ENCODE data around the gene ZNF584. TPM values are rescaled to one million over a fixed set of nuclear protein-coding genes. Genes with fewer than 3 reads are reported as not detected.
A peak's percentile ranks its signal among the peaks of the same experiment; 100 is the strongest.

Gene ZNF584
- polyA plus RNA-seq, 1 donor from 2014 or later, result 29.6 TPM

GRCh38 chr19:58388175-58388526, 20.3 kb upstream of the ZNF584 start:
- Histone ChIP-seq H3K36me3 (ENCODE audit: insufficient read depth, low read length) (no peaks in the 10 kb centered on the region), H3K79me2 (replicated peaks; ENCODE audit: insufficient read depth, low read length) (peaks cover 20% of the 10 kb centered on the region), H2AFZ (ENCODE audit: low read depth, low read length) (no peak overlapping the region), H3K9me2 (ENCODE audit: insufficient read depth, low read length) (no peaks in the 10 kb centered on the region), H3K9ac (ENCODE audit: low read length) (peak overlapping the region; percentile 92), H3K9me3 (ENCODE audit: low read length) (no peaks in the 10 kb centered on the region), H3F3A (ENCODE audit: insufficient read depth, low read length, poor library complexity, severe bottlenecking) (peaks cover 4% of the 10 kb centered on the region), H3K4me3 (ENCODE audit: low read length) (peak overlapping the region; percentile 77), H3K4me2 (ENCODE audit: low read length) (peak overlapping the region; percentile 89), H4K20me1 (ENCODE audit: insufficient read depth) (no peaks in the 10 kb centered on the region), H3K27me3 (ENCODE audit: insufficient read depth, low read depth, low read length) (no peaks in the 10 kb centered on the region), H3K27ac (ENCODE audit: low read length) (peak overlapping the region; percentile 95)
- TF ChIP-seq MXI1 (conservative IDR thresholded peaks at IDR 0.05; ENCODE audit: poor library complexity, severe bottlenecking) (no peak), RAD21 (conservative IDR thresholded peaks at IDR 0.05) (no peak), POLR2AphosphoS5 (IDR thresholded peaks at IDR 0.05) (no peak), TAF1 (IDR thresholded peaks at IDR 0.05; ENCODE audit: low read depth) (no peak), SMC3 (conservative IDR thresholded peaks at IDR 0.05; ENCODE audit: poor library complexity) (no peak), EZH2 (IDR thresholded peaks at IDR 0.05; ENCODE audit: borderline replicate concordance, insufficient read depth, low read length, poor library complexity, severe bottlenecking) (no peak), EP300 (conservative IDR thresholded peaks at IDR 0.05; ENCODE audit: poor library complexity, severe bottlenecking) (no peak)
- TF ChIP-seq, protein P1, sequence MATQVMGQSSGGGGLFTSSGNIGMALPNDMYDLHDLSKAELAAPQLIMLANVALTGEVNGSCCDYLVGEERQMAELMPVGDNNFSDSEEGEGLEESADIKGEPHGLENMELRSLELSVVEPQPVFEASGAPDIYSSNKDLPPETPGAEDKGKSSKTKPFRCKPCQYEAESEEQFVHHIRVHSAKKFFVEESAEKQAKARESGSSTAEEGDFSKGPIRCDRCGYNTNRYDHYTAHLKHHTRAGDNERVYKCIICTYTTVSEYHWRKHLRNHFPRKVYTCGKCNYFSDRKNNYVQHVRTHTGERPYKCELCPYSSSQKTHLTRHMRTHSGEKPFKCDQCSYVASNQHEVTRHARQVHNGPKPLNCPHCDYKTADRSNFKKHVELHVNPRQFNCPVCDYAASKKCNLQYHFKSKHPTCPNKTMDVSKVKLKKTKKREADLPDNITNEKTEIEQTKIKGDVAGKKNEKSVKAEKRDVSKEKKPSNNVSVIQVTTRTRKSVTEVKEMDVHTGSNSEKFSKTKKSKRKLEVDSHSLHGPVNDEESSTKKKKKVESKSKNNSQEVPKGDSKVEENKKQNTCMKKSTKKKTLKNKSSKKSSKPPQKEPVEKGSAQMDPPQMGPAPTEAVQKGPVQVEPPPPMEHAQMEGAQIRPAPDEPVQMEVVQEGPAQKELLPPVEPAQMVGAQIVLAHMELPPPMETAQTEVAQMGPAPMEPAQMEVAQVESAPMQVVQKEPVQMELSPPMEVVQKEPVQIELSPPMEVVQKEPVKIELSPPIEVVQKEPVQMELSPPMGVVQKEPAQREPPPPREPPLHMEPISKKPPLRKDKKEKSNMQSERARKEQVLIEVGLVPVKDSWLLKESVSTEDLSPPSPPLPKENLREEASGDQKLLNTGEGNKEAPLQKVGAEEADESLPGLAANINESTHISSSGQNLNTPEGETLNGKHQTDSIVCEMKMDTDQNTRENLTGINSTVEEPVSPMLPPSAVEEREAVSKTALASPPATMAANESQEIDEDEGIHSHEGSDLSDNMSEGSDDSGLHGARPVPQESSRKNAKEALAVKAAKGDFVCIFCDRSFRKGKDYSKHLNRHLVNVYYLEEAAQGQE (IDR thresholded peaks at IDR 0.05; ENCODE audit: borderline replicate concordance), result no peak
- TF ChIP-seq, protein P2, sequence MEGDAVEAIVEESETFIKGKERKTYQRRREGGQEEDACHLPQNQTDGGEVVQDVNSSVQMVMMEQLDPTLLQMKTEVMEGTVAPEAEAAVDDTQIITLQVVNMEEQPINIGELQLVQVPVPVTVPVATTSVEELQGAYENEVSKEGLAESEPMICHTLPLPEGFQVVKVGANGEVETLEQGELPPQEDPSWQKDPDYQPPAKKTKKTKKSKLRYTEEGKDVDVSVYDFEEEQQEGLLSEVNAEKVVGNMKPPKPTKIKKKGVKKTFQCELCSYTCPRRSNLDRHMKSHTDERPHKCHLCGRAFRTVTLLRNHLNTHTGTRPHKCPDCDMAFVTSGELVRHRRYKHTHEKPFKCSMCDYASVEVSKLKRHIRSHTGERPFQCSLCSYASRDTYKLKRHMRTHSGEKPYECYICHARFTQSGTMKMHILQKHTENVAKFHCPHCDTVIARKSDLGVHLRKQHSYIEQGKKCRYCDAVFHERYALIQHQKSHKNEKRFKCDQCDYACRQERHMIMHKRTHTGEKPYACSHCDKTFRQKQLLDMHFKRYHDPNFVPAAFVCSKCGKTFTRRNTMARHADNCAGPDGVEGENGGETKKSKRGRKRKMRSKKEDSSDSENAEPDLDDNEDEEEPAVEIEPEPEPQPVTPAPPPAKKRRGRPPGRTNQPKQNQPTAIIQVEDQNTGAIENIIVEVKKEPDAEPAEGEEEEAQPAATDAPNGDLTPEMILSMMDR (IDR thresholded peaks at IDR 0.05; ENCODE audit: poor library complexity, severe bottlenecking), result no peak

DNA sequence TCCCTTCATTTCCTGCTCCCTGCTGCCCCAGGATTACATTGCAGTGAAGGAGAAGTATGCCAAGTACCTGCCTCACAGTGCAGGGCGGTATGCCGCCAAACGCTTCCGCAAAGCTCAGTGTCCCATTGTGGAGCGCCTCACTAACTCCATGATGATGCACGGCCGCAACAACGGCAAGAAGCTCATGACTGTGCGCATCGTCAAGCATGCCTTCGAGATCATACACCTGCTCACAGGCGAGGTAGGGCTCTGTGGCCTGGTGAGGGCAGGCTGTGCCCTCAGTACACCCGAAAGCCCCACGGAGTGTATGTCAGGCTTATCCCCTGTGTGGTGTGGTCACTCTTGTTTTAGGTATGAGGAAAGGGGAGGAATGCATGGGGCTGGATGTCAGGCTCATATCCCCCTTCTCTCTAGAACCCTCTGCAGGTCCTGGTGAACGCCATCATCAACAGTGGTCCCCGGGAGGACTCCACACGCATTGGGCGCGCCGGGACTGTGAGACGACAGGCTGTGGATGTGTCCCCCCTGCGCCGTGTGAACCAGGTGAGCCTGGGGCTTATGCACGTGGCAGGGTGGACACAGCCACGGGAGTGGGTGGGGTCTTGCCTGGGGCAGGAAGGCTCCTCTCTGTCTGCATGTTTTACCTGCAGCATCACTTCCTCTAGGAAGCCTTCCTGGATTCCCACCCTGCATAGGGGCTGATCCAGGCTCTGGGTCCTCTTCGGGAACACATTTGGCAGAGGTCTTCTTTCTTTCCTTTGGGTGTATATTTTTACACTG, 15.3 kb upstream of the ZNF584 start:
- Histone ChIP-seq H3K9ac (ENCODE audit: low read length) (no peak overlapping the region), H3F3A (ENCODE audit: insufficient read depth, low read length, poor library complexity, severe bottlenecking) (no peaks in the 10 kb centered on the region), H4K20me1 (ENCODE audit: insufficient read depth) (no peaks in the 10 kb centered on the region), H2AFZ (ENCODE audit: low read depth, low read length) (no peak overlapping the region), H3K9me3 (ENCODE audit: low read length) (no peaks in the 10 kb centered on the region), H3K4me2 (ENCODE audit: low read length) (no peak overlapping the region), H3K9me2 (ENCODE audit: insufficient read depth, low read length) (no peaks in the 10 kb centered on the region), H3K36me3 (ENCODE audit: insufficient read depth, low read length) (no peaks in the 10 kb centered on the region), H3K27me3 (ENCODE audit: insufficient read depth, low read depth, low read length) (no peaks in the 10 kb centered on the region), H3K4me3 (ENCODE audit: low read length) (no peak overlapping the region), H3K27ac (ENCODE audit: low read length) (no peak overlapping the region), H3K79me2 (replicated peaks; ENCODE audit: insufficient read depth, low read length) (peaks cover 10% of the 10 kb centered on the region)
- TF ChIP-seq, protein P2 (IDR thresholded peaks at IDR 0.05; ENCODE audit: poor library complexity, severe bottlenecking), result no peak
- TF ChIP-seq TAF1 (IDR thresholded peaks at IDR 0.05; ENCODE audit: low read depth), result no peak
- TF ChIP-seq POLR2AphosphoS5 (IDR thresholded peaks at IDR 0.05), result no peak
- no peak for TF ChIP-seq MXI1 (conservative IDR thresholded peaks at IDR 0.05; ENCODE audit: poor library complexity, severe bottlenecking)
- TF ChIP-seq SMC3 (conservative IDR thresholded peaks at IDR 0.05; ENCODE audit: poor library complexity), result no peak

Measured in neural cell (in vitro differentiated cells).